GM21528 (cell line): Measurements from ENCODE around the gene OBSCN.

Experiments
- ATAC-seq: cut with Tn5 transposase; IDR thresholded peaks from one replicate; pipeline ENCODE4 v1.9.1; 2021; ENCODE audit warnings: mild to moderate bottlenecking, moderate library complexity; ENCODE audit not compliant: unreplicated experiment, low FRiP score

The OBSCN gene

DNA sequence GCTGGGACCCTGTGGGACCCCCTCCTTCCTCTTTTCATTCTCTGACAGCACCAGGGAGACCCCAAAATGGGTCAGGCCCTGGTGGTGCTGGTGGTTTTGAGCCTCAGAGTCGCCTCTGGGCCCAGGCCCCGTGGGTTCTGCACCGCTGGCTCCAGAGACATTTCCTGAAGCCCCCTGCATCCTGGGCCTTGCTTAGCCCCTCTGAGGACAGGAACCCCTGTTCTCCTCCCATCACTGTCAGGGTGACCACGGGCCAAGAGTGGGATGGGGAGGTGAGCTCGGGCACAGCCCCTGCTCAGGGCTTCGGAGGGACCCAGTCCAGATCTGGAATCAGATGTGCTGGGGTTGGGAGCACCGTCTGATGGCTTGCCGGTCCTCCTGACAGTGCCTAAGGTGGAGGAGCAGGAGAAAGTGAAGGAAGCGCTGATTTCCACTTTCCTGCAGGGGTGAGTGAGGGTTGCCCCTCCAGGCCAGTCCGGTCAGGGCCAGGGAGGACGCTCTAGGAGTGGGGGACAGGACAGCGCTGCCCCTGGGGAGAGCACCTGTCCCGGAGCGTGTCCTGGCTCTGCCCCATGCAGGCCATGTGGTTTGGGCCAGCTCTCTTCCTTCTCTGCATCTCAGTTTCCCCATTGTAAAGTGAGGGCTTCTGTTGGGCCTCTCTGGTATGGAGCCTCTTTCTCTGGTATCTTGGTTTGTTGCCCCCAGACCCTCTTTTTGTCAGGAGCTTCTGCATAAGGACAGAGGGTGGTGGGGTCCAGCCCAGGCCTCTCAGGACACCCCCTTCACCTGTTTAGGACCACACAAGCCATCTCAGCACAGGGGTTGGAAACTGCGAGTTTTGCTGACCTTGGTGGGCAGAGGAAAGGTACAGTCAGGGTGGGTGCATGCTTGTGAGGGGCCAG is 127.8 kb downstream of the OBSCN start:
- no peak for ATAC-seq

DNA sequence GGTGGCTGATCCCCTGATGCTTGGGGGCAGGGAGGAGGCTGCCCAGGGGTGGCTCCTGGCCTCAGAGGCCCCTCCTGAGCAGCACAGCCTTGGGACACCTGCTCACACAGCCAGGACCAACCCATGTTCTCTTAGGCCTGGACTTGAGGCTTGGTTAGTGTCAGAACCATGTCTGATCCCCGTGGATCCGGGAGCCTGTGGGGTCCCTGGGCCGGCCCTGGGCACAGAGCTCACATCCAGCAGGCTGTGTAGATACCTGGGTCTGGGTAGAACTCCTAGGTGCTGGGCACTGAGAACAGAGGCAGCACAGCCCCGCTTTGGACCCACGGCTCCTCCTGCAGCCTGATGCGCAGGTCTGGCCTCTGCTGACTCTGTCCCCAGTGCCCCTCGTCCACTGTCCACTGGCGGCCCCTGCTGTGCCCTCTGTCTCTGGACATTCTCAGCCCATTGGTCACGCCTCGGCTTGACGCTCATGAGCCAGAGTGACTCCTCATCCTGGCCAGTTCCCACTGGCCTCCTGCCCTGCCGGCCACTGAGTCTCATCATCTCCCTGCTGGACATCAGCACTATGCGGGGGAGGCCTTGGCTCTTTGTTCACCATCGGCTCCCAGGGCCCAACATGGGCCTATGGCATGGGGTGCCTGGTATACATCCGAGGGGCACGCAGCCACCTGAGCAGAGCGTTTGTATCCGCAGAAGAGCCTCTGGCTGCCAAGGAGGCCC is 128.6 kb downstream of the OBSCN start:
- ATAC-seq = no peak

DNA sequence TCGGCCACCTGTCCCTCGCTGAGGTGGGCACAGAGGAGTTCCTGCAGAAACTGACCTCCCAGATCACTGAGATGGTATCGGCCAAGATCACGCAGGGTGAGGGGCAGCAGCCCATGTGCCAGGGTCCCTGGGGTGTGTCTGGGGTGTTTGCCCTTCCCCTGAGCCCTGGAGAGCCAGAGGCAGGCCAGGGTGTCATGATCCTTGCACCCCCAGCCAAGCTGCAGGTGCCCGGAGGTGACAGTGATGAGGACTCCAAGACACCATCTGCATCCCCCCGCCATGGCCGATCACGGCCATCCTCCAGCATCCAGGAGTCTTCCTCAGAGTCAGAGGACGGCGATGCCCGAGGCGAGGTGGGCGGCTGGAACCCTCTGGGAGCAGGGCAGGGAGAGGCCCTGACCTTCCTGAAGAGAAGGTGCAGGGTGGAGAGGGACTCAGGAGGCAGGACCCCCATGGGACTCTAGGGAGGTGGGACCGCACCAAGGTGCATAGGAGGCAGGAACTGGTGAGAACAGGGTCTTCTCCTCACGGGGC is 129.3 kb downstream of the OBSCN start:
- no peak for ATAC-seq

DNA sequence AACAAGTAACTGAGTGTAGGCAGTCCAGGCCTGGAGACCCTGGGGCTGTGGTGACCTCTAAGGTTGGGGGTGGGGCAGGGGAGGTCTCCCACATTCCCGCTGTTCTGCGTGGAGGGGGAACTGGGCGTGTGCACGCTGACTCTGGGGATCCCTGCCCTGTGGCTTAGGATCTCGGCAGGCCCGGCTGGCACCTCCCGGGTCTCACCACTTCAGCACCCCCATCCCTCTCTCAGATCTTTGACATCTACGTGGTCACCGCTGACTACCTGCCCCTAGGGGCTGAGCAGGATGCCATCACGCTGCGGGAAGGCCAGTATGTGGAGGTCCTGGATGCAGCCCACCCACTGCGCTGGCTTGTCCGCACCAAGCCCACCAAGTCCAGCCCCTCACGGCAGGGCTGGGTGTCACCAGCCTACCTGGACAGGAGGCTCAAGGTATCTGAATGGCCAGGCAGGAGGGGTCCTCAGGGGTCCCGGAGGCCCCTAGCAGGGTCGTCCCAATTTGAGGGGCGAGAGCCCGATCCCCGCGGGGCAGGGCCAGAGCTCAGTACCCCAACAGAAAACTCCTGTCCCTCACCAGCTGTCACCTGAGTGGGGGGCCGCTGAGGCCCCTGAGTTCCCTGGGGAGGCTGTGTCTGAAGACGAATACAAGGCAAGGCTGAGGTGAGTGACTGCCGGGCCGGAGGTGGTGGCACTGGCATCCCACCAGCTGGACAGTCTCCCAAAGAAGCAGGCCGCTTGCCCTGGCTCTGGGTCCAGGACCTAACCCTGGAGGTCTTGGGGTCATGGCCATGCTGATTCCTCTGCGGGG is 130.1 kb downstream of the OBSCN start:
- ATAC-seq = no peak

DNA sequence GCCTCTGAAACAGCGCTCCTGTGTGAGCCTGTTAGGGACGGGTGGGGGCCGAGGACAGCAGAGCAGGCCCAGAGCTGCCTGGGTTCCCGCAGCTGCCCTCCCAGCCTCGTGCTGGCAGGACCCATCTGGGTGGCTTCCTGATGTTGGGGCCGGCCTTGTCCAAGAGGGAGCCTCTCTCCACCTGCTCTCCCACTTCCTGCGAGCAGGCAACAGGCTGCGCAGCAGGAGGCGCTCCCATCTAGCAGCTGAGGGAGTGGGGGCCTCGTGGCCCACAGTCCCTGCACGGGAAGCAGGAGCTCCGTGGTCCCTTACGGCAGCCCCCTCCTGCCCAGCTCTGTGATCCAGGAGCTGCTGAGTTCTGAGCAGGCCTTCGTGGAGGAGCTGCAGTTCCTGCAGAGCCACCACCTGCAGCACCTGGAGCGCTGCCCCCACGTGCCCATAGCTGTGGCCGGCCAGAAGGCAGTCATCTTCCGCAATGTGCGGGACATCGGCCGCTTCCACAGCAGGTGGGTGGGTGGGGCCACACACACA is 130.7 kb downstream of the OBSCN start:
- no peak for ATAC-seq

DNA sequence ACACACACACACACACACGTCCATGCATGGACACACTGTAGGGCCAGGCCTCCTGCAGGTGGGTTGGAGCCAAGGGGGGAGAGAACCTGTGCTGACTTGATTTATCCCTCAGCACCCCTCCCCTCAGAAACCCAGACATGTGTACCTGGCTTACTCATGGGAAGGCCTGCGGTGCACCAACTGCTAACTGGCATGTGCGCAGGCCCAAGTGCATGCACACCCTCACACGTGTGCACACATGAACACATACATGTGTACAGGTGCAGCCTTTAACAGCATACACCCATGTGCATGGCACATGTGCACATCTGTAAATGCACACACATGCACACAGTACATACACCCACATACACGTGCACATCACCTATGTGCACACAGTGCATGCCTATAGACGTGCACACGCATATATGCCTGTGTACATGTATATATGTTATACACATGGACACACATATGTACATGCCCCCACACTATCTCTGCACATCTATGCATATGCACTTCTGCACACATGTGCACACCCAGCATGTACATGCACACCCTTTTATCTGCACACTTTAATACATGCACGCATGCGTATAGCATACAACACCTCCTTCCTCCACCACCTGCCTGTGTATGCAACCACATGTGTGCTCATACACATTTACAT is 131.3 kb downstream of the OBSCN start:
- ATAC-seq = no peak

DNA sequence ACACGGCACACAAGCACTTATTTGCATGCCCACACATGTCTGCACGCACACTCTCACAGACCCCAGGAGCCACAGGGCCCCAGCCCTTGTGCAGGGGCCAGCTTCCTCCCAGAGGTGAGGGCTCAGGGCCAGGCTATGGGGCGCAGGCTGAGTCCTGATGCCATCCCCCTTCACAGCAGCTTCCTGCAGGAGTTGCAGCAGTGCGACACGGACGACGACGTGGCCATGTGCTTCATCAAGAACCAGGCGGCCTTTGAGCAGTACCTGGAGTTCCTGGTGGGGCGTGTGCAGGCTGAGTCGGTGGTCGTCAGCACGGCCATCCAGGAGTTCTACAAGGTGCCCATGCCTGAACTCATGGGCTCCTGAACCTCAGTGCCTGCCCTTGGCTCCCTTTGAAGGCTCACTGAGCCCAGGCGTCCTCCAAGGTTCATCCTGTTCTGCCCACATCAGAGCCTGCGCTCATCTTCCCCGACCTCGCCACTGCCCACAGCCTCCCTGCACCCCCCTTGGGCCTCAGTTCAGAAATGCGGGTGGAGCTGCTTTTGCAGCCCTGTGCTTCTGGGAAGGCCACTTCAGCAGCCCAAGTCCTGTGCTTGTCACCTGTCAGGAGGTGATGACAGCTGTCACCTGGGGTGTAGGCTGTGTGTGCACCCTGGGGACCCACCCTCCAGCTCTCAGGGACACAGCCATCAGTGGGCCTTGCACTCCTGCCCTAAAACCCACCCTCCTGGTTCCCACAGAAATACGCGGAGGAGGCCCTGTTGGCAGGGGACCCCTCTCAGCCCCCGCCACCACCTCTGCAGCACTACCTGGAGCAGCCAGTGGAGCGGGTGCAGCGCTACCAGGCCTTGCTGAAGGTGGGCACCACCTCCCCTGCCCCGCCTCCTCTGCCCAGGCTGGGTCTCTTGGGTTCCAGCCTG is 132.2 kb downstream of the OBSCN start:
- no peak for ATAC-seq

DNA sequence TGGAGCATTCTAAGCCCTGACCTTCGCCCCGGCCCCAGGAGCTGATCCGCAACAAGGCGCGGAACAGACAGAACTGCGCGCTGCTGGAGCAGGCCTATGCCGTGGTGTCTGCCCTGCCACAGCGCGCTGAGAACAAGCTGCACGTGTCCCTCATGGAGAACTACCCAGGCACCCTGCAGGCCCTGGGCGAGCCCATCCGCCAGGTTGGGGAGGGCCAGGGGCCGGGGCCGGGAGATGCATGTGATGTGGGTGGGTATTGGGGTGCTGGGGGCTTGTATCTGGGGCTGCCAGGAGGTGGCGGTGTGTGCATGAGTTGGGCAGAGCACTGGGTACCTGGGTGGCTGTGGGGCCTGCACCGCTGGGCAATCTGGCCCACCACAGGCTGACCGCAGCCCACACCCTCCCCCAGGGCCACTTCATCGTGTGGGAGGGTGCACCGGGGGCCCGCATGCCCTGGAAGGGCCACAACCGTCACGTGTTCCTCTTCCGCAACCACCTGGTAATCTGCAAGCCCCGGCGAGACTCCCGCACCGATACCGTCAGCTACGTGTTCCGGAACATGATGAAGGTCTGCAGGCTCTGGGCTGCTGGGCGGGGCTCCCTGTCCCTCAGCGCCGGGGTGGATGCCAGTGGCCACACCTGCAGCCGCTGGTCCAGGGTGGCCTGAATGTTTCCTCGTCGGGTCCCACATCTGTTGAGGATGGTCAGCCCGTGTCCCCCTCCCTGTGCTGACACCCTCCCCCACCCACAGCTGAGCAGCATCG is 133.0 kb downstream of the OBSCN start:
- ATAC-seq = no peak

DNA sequence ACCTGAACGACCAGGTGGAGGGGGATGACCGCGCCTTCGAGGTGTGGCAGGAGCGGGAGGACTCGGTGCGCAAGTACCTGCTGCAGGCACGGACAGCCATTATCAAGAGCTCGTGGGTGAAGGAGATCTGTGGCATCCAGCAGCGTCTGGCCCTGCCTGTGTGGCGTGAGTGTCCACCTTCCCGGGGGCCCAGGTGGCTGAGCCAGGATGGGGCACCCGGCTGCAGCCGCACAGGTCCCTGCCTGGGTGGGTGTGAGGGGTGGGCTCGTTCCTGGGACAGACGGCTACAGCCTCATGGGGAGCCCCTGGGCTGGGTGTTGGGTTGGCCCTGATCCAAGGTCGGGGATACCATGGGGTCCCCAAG is 133.6 kb downstream of the OBSCN start:
- ATAC-seq = no peak

DNA sequence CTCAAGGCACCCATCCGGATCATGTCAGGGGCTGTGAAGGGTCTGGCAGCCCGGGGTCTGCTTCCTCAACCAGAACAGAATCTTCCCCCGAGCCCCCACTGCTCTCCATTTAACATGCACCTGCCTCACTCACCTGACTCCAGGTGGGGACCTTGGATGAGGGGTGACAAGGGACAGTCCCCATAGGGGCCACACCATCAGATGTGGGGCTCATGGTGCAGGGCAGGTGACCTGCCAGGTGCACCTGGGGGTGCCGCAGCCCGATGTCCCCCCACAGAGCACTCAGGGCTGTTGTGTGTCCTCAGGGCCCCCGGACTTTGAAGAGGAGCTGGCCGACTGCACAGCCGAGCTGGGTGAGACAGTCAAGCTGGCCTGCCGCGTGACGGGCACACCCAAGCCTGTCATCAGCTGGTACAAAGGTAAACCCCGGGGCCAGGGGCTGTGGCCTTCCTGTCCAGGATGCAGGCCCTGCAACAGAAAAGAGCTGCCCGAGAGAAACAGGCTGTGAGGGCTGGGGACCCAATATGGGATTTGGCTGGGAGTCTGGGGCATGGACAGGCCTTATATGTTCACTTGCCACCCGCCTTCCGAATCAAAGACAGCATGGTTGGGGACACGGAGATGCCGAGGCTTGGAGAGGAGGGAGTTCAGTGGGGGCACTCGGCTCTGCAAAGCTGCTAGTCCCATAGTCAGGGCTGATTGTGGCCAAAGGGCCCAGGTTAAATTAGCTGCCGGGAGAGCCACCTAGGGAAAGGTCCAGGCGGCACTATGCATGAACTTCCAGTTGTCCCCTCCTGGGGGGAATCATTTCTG is 134.2 kb downstream of the OBSCN start:
- ATAC-seq = no peak

DNA sequence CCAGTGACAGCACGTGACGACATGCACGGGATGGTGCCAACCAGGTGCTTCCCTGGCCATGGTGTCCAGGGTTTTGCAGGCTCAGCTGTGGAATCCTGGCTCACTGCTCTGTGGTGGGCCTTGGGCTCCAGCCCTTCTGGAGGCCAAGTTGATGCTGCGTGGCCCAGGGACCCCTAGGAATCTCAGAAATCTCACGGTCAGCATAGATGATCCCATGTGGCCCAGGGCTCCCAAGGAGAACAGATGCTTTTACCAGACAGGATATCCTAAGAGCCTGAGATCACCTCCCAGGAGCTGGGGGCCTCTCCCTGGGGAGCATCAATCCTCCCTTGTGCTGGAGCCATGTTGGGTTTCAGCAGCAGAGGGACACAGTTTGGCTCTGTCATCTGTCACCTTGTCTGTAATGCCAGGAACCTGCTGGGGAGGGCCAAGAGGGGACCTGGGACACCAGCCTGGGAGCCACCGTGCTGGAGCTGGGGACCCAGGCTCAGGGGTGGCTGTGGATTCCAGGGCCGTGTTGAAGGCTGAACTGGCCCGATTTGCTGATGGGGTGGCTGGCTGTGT is 134.9 kb downstream of the OBSCN start:
- no peak for ATAC-seq

DNA sequence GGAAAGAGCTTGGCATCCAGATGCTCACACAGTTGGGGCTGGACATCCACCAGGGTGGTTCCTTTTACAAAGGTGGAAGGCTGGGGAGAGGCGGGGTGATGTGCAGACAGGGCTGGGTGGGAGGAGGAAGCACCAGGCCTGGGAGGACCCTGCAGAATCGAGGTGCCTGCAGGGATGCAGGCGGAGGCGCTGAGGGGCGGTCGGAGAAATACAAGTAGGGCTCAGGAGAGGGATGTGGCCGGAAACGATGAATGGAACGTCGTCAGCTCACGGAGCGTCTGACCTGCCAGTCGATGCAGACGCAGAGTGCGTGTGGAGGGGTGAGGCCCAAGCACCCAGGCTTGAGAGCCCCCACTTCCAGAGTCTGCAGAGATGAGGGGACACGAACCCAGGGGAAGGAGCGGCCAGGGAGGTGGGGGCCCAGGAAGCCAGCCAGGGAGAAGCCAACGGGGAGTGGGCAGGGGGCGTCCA is 135.4 kb downstream of the OBSCN start:
- ATAC-seq = no peak

DNA sequence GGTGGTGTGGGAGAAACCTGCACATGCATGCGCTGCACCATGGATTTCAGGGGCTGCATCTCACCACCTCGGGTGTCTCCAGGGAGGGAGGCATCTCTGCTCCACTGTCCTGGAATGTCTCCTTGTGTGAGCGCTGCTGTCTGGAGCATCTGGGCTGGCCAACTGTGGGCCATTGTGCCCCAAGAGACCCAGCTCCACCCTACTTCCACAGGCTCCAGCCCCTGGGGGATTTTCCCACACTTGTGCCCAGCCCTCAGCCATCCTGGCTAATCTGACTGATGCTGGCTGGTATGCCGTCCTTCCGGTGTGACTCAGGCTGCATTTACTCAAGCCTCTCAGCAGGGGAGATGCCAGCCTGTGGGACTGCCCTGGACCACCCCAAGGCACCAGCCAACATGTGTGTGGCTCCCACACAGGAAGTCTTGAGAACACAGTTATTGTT is 136.8 kb downstream of the OBSCN start:
- no peak for ATAC-seq

DNA sequence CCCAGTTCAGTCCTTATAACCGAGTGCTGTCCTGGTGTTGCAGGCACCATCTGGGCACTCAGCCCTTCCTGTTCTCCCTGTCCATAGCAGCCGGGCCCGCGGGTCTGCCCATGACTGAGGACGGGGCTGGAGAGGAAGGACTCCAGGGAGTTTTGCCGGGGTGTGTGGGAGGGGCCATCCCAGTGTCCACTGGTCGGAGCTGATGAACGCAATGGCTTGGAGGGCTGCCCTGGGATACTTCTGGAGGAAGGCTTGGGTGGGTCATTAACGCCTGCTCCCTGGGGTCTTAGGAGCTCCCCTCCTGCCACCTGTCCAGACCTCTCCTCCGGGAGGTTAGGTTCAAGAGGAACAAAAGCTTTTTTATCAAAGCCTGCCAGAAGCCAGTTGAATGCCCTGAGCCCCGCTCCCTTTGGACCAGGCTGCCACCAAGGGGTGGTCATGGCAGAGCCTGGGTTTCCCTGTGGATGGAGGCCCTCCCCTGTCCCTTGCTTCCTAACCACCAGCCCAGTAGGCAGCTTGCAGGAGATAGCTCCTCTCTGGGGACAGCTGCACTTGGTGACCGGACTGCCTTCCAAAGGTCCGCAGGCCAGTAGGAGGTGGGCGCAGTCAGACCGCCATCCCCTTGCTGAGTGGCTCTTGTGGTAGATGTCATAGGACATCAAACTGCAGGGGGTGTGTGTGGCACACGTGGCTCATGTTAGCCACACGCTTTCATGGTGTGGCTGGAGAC is 137.5 kb downstream of the OBSCN start:
- ATAC-seq = no peak

DNA sequence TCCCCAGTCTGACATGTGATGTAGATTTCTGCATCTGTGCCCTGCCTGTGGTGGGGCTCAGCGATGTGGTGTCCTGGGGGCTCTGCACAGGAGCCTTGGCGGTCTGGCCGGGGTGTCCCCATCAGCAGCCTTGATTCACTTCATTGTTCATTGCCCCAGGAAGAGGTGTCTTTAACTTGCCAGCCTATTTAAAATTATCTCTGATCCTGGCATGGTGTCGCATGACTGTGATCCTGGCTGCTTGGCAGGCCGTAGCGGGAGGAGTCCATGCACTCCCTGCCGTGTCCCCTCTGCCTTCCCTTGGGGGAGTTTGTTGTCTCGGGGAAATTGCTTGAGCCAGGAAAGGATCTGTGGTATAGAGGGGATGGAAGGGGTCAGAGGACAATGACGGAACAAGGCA is 138.9 kb downstream of the OBSCN start:
- ATAC-seq = no peak

DNA sequence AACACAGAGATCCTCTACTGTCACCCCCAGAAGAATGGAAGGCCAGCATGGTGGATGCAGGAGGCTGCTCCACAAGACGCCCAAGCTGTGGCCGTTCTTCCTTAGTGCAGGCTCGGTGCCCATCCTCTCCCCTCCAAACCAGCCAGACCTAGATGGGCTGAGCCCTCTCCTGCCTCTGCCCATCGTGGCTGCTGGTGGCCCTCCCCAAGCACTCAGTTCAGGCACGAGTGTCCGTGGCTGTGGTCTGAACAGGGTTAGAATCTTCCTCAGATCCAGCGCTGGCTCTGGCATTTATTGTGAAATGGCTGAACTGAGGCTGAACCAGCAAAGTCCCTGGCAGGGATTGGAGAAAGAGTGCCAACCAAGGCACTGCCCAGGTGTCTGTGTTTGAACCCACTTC is 139.3 kb downstream of the OBSCN start:
- no peak for ATAC-seq
